Kidney epithelial cell (primary cell): ENCODE measurements around the gene MED22. TPM values are rescaled to one million over a fixed set of nuclear protein-coding genes. Genes with fewer than 3 reads are reported as not detected.
"Not testable (repeated sequence)": the region's sequence is repeated elsewhere in the genome, so short reads cannot be mapped to it uniquely, and the experiment has no call there.

Experiments
- DNase-seq: peaks from one replicate; pipeline ENCODE4 v3.0.0-alpha.2; 2010; ENCODE audit warnings: low read depth
- H3K27me3 ChIP-seq: 2 replicates; pipeline ENCODE4 v1.6.0; 2011; ENCODE audit warnings: low read length; ENCODE audit not compliant: control insufficient read depth, insufficient read depth
- H3K36me3 ChIP-seq: 2 replicates; pipeline ENCODE4 v1.5.1; 2011; ENCODE audit warnings: low read length; ENCODE audit not compliant: control insufficient read depth, insufficient read depth
- H3K4me3 ChIP-seq: 2 replicates; pipeline ENCODE4 v1.5.1; 2011; ENCODE audit warnings: low read depth, mild to moderate bottlenecking, control low read depth, low read length
- CTCF ChIP-seq: IDR thresholded peaks from 2 replicates; pipeline ENCODE4 v1.5.1; 2011; ENCODE audit warnings: mild to moderate bottlenecking, moderate library complexity, low read length, control low read depth, inconsistent platforms; ENCODE audit not compliant: insufficient read depth, poor library complexity, severe bottlenecking
- total RNA-seq: library from RNA; depleted of rRNA; stranded (reverse); fragments of >200 nt; gene quantifications from 2 replicates; pipeline ENCODE4 v1.2.3, GENCODE V29; 2015

MED22 gene
- total RNA-seq, 1 donor from 2014 or later = 51.8 TPM

GRCh38 chr9:133320421-133320881, 27.5 kb downstream of the MED22 start:
- H3K27me3 ChIP-seq = peaks cover 5% of the 10 kb centered on the region
- no peak for DNase-seq
- no peaks in the 10 kb centered on the region for H3K36me3 ChIP-seq
- no peak overlapping the region for H3K4me3 ChIP-seq
- TF ChIP-seq CTCF = no peak

- H3K27me3 ChIP-seq, H3K4me3 ChIP-seq, DNase-seq, H3K36me3 ChIP-seq: not testable (repeated sequence)
These were observed 30.4 kb downstream of the MED22 start for GRCh38 chr9:133317551-133317950.

- Histone ChIP-seq H3K4me3 (no peak overlapping the region), H3K36me3 (no peaks in the 10 kb centered on the region), H3K27me3 (peaks cover 2% of the 10 kb centered on the region)
- no peak for TF ChIP-seq CTCF
- no peak for DNase-seq
These were observed 31.9 kb downstream of the MED22 start for GRCh38 chr9:133315997-133316396.

- Histone ChIP-seq H3K27me3 (peaks cover 5% of the 10 kb centered on the region), H3K36me3 (no peaks in the 10 kb centered on the region), H3K4me3 (no peak overlapping the region)
- DNase-seq = no peak
- no peak for TF ChIP-seq CTCF
These were observed 38.3 kb downstream of the MED22 start for GRCh38 chr9:133309608-133310007.

- Histone ChIP-seq H3K36me3 (no peaks in the 10 kb centered on the region), H3K27me3 (peaks cover 15% of the 10 kb centered on the region), H3K4me3 (no peak overlapping the region)
- no peak for TF ChIP-seq CTCF
- DNase-seq = no peak
These were observed 40.6 kb downstream of the MED22 start for GRCh38 chr9:133307301-133307700.

GRCh38 chr9:133306242-133307204, 41.4 kb downstream of the MED22 start:
- peaks cover 16% of the 10 kb centered on the region for H3K27me3 ChIP-seq
- H3K36me3 ChIP-seq = no peaks in the 10 kb centered on the region
- no peak for DNase-seq
- TF ChIP-seq CTCF = no peak
- no peak overlapping the region for H3K4me3 ChIP-seq
